HEK293T (cell line): ENCODE data around the gene LDHA.

Experiments
- ARNT ChIP-seq: fragments of 450-650 bp; IDR thresholded peaks from 2 replicates; pipeline ENCODE4 v1.6.1; 2017; ENCODE audit warnings: mild to moderate bottlenecking
- BHLHE40 ChIP-seq: fragments of 450-650 bp; IDR thresholded peaks from 2 replicates; pipeline ENCODE4 v1.6.1; 2016; ENCODE audit warnings: mild to moderate bottlenecking, moderate library complexity, borderline replicate concordance
- CTBP1 ChIP-seq: fragments of 450-650 bp; IDR thresholded peaks from 2 replicates; pipeline ENCODE4 v1.6.1; 2016; ENCODE audit warnings: borderline replicate concordance
- ELF4 ChIP-seq: fragments of 450-650 bp; IDR thresholded peaks from 2 replicates; pipeline ENCODE4 v1.6.1; 2017; ENCODE audit warnings: antibody characterized with exemption
- FOXA1 ChIP-seq: fragments of 450-650 bp; IDR thresholded peaks from 2 replicates; pipeline ENCODE4 v1.6.1; 2016; ENCODE audit warnings: mild to moderate bottlenecking
- FOXK2 ChIP-seq: fragments of 450-650 bp; IDR thresholded peaks from 2 replicates; pipeline ENCODE4 v1.6.1; 2016; ENCODE audit warnings: mild to moderate bottlenecking
- FOXM1 ChIP-seq: fragments of 450-650 bp; IDR thresholded peaks from 2 replicates; pipeline ENCODE4 v1.6.1; 2017; ENCODE audit warnings: mild to moderate bottlenecking, borderline replicate concordance
- LEF1 ChIP-seq: fragments of 450-650 bp; IDR thresholded peaks from 2 replicates; pipeline ENCODE4 v1.6.1; 2017; ENCODE audit warnings: mild to moderate bottlenecking, borderline replicate concordance
- PKNOX1 ChIP-seq: fragments of 450-650 bp; IDR thresholded peaks from 2 replicates; pipeline ENCODE4 v1.6.1; 2016
- SP1 ChIP-seq: fragments of 450-650 bp; IDR thresholded peaks from 2 replicates; pipeline ENCODE4 v1.6.1; 2017
- SUZ12 ChIP-seq: fragments of 450-650 bp; IDR thresholded peaks from 2 replicates; pipeline ENCODE4 v1.6.1; 2016; ENCODE audit warnings: mild to moderate bottlenecking
- TARDBP ChIP-seq: fragments of 450-650 bp; IDR thresholded peaks from 2 replicates; pipeline ENCODE4 v1.6.1; 2016
- ZNF384 ChIP-seq: fragments of 450-650 bp; IDR thresholded peaks from 2 replicates; pipeline ENCODE4 v1.6.1; 2016

GRCh38 chr11:18352581-18352980 is 41.8 kb upstream of the LDHA start:
- TF ChIP-seq FOXM1 (no peak), FOXA1 (no peak), FOXK2 (no peak), PKNOX1 (no peak), SP1 (no peak), TARDBP (no peak), LEF1 (no peak), BHLHE40 (no peak), SUZ12 (no peak), CTBP1 (no peak), ELF4 (no peak), ZNF384 (no peak), ARNT (no peak)
